ENCODE data around the gene SKP1. TPM values are rescaled to one million over a fixed set of nuclear protein-coding genes. Genes with fewer than 3 reads are reported as not detected.
A peak's percentile ranks its signal among the peaks of the same experiment; 100 is the strongest.

The SKP1 gene
- total RNA-seq, 4 donors from 2014 or later: 32.6 to 224 (median 170) TPM

DNA sequence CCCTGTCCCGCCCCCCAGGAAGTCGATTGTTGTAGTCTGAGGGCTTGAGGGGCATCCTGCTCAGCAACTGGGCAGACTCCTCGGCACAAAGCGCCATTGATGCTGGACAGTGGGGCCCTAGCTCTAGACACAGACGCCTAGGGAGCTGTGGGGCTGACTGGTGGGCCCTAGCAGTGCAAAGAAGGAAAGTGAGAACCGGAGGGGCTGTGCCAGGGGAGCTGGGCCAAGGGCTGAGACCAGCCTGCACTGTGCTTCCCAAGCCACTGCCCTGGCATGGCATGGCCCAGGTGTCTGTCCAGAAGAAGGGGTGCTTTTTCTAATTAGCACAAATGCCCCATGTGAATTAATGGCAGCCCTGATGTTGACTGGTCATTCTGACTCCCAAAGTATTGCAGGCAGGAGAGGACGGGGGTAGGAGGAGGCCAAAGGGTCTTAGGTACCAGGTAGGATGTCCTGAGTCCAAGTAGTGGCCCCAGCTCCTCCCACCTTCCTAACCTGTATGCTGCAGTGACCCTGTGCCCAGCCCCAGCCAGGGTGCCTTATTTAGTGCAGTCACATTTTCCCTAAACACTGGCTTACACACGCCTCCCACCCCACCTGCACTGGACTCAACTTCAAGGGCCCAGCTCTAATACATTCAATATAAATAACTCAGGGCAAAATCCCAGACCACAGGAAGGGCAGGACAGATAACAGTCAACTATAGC is 46.4 kb downstream of the SKP1 start:
- intact Hi-C loops (cut with DNase I; ENCODE audit: low total_unique reads): no loop called here
- H3K4me1 ChIP-seq: peaks cover under 1 to 9% (median 6%) of the 10 kb centered on the region in 4 donors
- no peak overlapping the region for H3K27ac ChIP-seq

DNA sequence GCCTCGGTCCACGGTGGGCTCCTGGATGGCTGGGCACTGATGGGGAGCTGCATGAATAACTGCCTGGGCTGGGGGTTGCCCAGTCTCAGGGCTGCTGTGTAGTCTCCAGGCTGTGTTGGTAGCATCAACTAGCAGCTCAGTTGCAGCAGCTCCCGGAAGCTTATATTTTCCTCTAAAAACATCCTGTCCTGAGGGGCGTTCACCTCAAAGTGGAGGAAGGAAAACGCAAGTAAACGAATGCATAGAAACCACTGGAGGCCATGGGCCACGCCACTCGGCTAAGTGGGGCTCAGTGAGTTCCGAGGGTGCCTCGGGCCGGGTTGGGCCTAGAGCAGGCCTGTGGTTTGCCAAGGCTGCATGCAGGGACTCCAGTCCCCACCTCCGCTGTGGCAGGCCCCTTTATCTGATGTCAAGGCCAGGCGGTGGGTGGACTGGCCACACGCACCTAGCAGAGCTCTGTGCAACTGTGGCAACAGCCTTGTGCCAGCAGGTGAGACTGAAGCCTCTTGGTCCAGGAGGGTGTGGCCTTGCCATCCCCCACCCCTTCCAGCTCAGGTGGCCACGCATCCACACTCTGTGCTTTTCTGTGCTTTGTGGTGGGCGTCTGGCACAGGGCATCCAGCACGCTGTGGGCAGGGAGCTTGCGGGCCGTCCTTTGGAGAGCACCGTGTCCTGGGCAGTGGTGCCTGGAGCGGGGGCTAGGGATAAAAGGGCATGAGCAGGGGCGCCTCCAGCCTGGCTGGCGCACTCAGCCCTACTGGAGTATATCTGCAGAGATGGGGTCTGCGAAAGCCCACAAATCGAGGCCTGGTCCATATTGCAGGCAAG is 47.1 kb downstream of the SKP1 start:
- intact Hi-C loops (cut with DNase I; ENCODE audit: low total_unique reads) (no loop called here), in situ Hi-C loops (cut with MboI; ENCODE audit: low pct_ligation_motif_present in 1 of 4, low pct_unique_long_range_greater_than_20kb in 1 of 4, low sequenced_read_pairs in 3 of 4) (no loop called here)
- Histone ChIP-seq H3K36me3 (peaks cover 0 to 8% (median 0%) of the 10 kb centered on the region in 4 donors), H3K27me3 (no peaks in the 10 kb centered on the region), H3K4me3 (no peak overlapping the region), H3K9me3 (no peaks in the 10 kb centered on the region), H3K27ac (peak overlapping the region in 2 of 4 donors; percentile 17 to 25), H3K4me1 (peaks cover 3 to 15% (median 8%) of the 10 kb centered on the region in 4 donors)
- 90% methylated on average over 25 of the region's 25 CpGs; no CpG with 5 or more reads in 1 of the 2 donors for WGBS, 2 donors (ENCODE audit: low coverage in 1 of 2)
- TF ChIP-seq, protein P1, sequence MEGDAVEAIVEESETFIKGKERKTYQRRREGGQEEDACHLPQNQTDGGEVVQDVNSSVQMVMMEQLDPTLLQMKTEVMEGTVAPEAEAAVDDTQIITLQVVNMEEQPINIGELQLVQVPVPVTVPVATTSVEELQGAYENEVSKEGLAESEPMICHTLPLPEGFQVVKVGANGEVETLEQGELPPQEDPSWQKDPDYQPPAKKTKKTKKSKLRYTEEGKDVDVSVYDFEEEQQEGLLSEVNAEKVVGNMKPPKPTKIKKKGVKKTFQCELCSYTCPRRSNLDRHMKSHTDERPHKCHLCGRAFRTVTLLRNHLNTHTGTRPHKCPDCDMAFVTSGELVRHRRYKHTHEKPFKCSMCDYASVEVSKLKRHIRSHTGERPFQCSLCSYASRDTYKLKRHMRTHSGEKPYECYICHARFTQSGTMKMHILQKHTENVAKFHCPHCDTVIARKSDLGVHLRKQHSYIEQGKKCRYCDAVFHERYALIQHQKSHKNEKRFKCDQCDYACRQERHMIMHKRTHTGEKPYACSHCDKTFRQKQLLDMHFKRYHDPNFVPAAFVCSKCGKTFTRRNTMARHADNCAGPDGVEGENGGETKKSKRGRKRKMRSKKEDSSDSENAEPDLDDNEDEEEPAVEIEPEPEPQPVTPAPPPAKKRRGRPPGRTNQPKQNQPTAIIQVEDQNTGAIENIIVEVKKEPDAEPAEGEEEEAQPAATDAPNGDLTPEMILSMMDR (IDR thresholded peaks at IDR 0.05): no peak
- TF ChIP-seq EP300 (IDR thresholded peaks at IDR 0.05; ENCODE audit: low read depth) (no peak), POLR2A (IDR thresholded peaks at IDR 0.05) (no peak), POLR2AphosphoS5 (IDR thresholded peaks at IDR 0.05) (no peak)
- no peak for DNase-seq

More for the DNA sequence above, 46.4 kb downstream of the SKP1 start:
- TF ChIP-seq, protein P1 (IDR thresholded peaks at IDR 0.05): no peak
- TF ChIP-seq EP300 (IDR thresholded peaks at IDR 0.05; ENCODE audit: low read depth) (no peak), POLR2A (IDR thresholded peaks at IDR 0.05) (no peak), POLR2AphosphoS5 (IDR thresholded peaks at IDR 0.05) (no peak)
- no peaks in the 10 kb centered on the region for H3K9me3 ChIP-seq
- H3K4me3 ChIP-seq: no peak overlapping the region
- H3K36me3 ChIP-seq: peaks cover 0 to 10% (median 0%) of the 10 kb centered on the region in 4 donors
- DNase-seq: no peak
- in situ Hi-C loops (cut with MboI; ENCODE audit: low pct_ligation_motif_present in 1 of 4, low pct_unique_long_range_greater_than_20kb in 1 of 4, low sequenced_read_pairs in 3 of 4): no loop called here
- H3K27me3 ChIP-seq: no peaks in the 10 kb centered on the region
- WGBS, 2 donors (ENCODE audit: low coverage in 1 of 2): 92% methylated on average over 8 of the region's 8 CpGs; no CpG with 5 or more reads in 1 of the 2 donors

DNA sequence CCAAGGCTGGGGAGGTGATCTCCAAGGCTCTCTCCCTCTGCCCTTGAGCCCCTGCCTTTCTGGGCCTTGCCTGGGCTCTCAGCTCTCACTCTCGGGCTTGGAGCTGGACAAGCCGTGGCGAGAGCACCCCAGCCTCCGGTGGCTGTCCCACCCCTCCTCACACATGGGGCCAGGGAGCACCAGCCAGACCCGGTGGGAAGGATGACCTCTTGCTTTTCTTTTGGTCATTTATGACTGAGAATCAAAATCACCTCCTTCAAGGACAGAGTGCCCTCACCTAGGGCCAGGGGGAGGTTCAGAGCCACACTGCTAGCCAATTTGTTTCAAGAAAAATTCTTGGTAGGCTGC is 48.1 kb downstream of the SKP1 start:
- Histone ChIP-seq H3K9me3 (no peaks in the 10 kb centered on the region), H3K4me1 (peaks cover 3 to 15% (median 8%) of the 10 kb centered on the region in 4 donors), H3K4me3 (no peak overlapping the region), H3K27ac (peak overlapping the region in 2 of 4 donors; percentile 17 to 25), H3K27me3 (no peaks in the 10 kb centered on the region), H3K36me3 (no peaks in the 10 kb centered on the region)
- WGBS, 2 donors (ENCODE audit: low coverage in 1 of 2): 90% methylated on average over 5 of the region's 5 CpGs; no CpG with 5 or more reads in 1 of the 2 donors
- in situ Hi-C loops (cut with MboI; ENCODE audit: low pct_ligation_motif_present in 1 of 4, low pct_unique_long_range_greater_than_20kb in 1 of 4, low sequenced_read_pairs in 3 of 4): no loop called here
- TF ChIP-seq POLR2AphosphoS5 (IDR thresholded peaks at IDR 0.05) (no peak), POLR2A (IDR thresholded peaks at IDR 0.05) (no peak), EP300 (IDR thresholded peaks at IDR 0.05; ENCODE audit: low read depth) (no peak)
- TF ChIP-seq, protein P1 (IDR thresholded peaks at IDR 0.05): no peak
- no peak for DNase-seq
- intact Hi-C loops (cut with DNase I; ENCODE audit: low total_unique reads): no loop called here

DNA sequence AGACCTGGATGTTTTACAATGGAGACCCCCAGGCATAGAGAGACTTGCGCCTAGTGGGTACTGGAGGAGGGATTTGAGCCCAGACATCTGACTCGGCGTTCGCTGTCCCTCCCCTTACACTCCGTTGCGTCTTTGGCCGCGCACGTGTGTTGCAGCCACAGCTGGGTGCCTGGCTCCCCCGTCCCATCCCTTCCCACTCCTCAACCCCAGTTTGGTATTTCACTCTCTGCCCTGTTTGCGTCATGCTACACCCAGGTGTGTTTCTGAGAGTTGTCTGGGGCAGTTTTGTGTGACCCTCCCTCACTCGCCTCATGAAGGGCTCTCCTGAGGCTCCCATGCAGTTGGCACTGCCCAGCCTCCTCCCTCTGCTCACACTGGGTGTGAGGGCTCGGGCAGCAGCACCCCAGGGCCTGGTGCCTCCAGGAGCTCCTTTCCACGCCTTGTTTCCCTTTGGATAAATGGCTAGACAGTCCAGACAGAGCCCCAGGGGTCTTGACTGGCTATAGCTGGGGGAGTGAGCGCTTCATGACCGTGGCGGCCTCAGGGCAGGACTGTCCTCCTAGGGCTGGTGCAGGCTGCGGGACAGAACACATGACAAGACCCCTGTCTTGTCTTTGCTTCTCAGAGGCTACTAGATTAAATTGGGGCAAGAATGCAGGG is 48.6 kb downstream of the SKP1 start:
- H3K27me3 ChIP-seq: no peaks in the 10 kb centered on the region
- peaks cover 3 to 15% (median 8%) of the 10 kb centered on the region in 4 donors for H3K4me1 ChIP-seq
- intact Hi-C loops (cut with DNase I; ENCODE audit: low total_unique reads): no loop called here
- H3K4me3 ChIP-seq: no peak overlapping the region
- in situ Hi-C loops (cut with MboI; ENCODE audit: low pct_ligation_motif_present in 1 of 4, low pct_unique_long_range_greater_than_20kb in 1 of 4, low sequenced_read_pairs in 3 of 4): no loop called here
- TF ChIP-seq, protein P1 (IDR thresholded peaks at IDR 0.05): no peak
- TF ChIP-seq POLR2A (IDR thresholded peaks at IDR 0.05) (no peak), POLR2AphosphoS5 (IDR thresholded peaks at IDR 0.05) (no peak), EP300 (IDR thresholded peaks at IDR 0.05; ENCODE audit: low read depth) (no peak)
- H3K27ac ChIP-seq: no peak overlapping the region
- DNase-seq: no peak
- WGBS, 2 donors (ENCODE audit: low coverage in 1 of 2): 90 to 100% methylated on average over 1 to 18 of the region's 18 CpGs
- no peaks in the 10 kb centered on the region for H3K9me3 ChIP-seq
- H3K36me3 ChIP-seq: no peaks in the 10 kb centered on the region

Data from transverse colon (tissue), 4 donors.